Activated CD8-positive, alpha-beta memory T cell treated with anti-CD3 and anti-CD28 coated beads, Interleukin-2, amount 50 U/mL, for 1 hour (primary cell): Measurements from ENCODE around the gene TMEM259.
A peak's percentile ranks its signal among the peaks of the same experiment; 100 is the strongest.

Experiments used
- DNase-seq: peaks from one replicate; pipeline ENCODE4 v3.0.0-alpha.2; 2020; ENCODE audit errors: extremely low read depth

The TMEM259 gene

GRCh38 chr19:1020868-1021425 lies at the start of gene TMEM259:
Gene TMEM259, minus strand, starts transcription at chr19:1021123. Its CDS starts 127 bp downstream, at chr19:1020996.
- DNase-seq, result peak; percentile 98

- DNase-seq, result no peak
Measured at GRCh38 chr19:1070576-1070930, 49.6 kb upstream of the TMEM259 start.

GRCh38 chr19:1069009-1069779 lies 48.3 kb upstream of the TMEM259 start:
- DNase-seq, result no peak

DNA sequence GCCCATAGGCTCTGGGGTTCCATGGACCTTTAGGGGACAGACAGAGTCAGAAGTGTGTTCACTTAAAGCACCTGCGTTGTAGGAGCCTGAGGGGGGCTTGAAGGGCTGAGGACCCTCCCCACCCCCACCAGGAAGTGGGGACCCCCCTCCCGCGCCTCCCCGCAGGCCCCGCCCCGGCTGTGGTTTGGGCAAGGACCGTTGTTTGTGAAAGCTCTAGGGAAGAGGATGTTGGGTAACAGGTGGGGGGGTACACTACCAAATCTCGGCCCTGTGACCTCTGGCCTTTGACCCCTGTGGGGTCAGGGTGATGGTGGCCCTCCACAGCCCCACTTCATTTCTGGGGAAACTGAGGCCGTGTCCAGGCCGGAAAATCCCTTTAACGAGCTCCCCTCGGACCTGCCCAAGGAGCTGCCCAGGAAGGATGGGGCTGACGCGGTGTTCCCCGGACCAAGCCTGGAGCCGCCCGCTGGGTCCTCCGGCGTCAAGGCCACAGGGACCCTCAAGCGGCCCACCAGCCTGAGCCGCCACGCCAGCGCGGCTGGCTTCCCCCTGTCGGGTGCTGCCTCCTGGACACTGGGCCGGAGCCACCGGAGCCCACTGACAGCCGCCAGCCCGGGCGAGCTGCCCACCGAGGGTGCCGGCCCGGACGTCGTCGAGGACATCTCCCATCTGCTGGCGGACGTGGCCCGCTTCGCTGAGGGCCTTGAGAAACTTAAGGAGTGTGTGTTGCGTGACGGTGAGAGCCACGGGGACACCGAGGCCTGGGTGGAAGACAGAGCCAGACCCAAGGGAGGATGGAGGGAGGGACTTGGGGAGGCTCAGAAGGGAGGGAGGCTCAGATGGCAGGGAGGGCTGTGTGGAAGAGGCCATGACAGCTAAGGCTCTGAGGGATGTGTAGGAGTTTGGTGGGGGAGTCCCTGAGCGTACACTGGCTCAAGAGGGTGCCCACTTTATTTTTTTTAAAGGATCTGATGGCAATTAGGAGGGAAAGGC lies 47.4 kb upstream of the TMEM259 start:
- DNase-seq, result no peak

DNA sequence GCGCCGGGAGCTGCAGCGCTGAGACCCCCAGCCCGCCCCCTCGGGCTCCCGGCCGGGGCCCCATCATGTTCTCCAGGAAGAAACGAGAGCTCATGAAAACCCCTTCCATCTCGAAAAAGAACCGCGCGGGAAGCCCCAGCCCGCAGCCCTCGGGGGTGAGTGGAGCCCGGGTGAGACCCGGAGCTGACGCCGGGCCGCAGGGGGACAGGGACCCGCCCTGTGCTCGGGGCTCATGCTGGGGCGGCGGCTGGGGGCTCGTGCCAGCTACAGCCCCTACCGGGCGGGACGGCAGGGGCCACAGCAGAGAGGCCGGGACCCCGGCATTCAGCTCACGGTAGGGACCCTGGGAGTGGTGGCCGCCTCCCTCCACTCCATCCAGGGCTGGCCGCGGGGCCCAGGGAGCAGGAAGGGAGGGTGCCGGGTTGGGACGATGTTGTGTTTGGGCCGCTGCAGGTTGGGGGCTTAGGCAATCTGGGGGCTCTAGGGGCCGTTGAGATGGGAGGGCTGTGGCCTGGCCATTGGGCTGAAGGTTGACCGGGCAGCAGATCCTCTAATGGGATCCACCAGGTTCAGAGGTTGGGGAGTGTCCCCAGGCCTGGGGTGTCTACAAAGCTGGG lies 46.5 kb upstream of the TMEM259 start:
- no peak for DNase-seq

DNA sequence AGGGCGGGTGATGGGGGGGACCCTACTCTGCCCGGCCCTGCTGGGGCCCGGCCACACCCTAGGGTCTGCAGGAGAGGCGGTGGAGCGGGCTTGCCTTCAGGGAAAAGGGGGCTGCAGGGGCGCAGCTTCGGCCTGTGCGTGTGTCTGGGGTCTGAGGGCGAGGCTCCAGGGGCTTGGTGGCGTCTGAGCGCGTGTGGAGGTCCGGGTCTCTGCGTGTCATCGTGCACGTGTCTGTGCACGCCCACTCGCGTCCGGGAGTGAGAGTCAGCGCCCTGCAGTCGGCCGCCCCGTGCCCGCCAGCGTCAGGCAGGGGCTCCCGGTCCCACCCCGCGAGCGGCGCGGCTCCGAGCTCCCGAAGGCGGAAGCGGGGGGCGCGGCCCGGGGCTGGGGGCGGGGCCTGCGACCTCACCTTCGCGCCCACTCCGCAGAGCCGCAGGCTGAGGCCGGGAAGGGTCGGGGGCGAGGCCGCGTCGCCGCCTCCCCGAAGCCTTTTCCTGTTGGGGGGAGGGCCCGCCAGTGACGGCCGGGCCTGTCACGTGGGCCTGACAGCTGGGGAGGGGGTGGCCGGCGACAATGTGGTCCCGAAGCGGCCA lies 45.9 kb upstream of the TMEM259 start, which contains the start of gene ARHGAP45:
Gene ARHGAP45 (plus strand): TSS at position 420 of the 593 bp plus-strand sequence. CDS start 239 bp downstream, outside the sequence.
- peak; percentile 63 for DNase-seq

- DNase-seq, result no peak
Measured at GRCh38 chr19:1066251-1066747, 45.4 kb upstream of the TMEM259 start.

DNA sequence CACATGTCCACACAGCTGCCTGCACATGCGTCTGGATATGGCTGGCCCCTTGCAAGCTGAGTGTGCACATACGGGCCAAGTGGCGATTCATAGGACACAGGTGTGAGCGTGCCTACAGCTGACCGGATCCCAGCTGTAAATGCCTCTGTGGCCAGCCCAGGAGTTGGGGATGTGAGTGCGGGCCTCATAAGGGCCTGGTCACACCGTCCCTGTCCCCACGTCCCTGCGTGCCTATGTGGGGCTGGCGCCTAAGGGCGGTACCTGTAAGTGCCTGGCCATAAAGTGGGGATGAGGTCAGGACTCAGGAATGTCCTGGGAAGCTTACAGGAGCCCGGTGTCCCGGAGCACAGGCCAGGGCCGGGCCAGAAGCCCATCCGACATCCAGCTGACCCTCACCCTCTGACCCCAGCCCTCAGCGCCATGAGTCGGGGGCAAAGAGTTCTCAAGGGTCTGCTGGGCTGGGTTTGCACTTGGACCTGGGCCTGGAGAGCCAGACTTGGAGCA lies 44.7 kb upstream of the TMEM259 start:
- DNase-seq, result no peak

- no peak for DNase-seq
Measured at GRCh38 chr19:1064661-1065605, 44.0 kb upstream of the TMEM259 start.

- DNase-seq, result no peak
Measured at GRCh38 chr19:1063909-1064660, 43.2 kb upstream of the TMEM259 start.

- no peak for DNase-seq
Measured at GRCh38 chr19:1063030-1063908, 42.3 kb upstream of the TMEM259 start.

DNA sequence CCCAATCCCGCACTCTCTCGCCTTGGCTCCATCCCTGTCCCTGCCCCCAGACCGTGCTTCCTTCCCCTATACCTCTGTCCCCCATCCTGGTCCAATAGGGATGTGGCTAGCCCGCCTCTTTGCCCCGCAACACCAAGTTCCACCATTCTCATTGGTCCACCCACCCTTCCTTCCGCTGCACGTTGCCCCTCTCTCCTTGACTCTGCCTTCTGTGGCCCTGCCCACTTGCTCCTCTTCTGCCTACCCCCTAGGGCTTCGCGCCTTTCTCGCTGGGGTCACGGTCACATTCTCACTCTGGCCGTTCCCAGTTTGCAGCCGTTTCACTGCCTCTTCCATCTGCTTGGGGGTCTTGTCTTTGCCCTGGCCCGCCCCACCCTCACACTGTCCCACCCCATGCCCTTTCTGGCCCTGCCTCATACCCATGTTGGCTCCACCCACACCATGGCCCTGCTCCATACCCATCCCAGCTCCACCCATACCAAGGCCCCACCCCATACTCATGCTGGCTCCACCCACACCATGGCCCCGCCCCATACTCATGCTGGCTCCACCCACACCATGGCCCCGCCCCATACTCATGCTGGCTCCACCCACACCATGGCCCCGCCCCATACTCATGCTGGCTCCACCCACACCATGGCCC lies 41.6 kb upstream of the TMEM259 start:
- DNase-seq, result no peak

GRCh38 chr19:1061987-1062386 lies 41.1 kb upstream of the TMEM259 start:
- DNase-seq, result no peak

GRCh38 chr19:1060689-1061088 lies 39.8 kb upstream of the TMEM259 start:
- DNase-seq, result no peak

- DNase-seq, result no peak
Measured at GRCh38 chr19:1058112-1058511, 37.2 kb upstream of the TMEM259 start.

- no peak for DNase-seq
Measured at GRCh38 chr19:1057176-1057855, 36.4 kb upstream of the TMEM259 start.
